Camera-type eye (tissue), 1 donor: ENCODE measurements around the gene GAGE12D. TPM values are rescaled to one million over a fixed set of nuclear protein-coding genes. Genes with fewer than 3 reads are reported as not detected.

Experiments used
- total RNA-seq: library from RNA; depleted of rRNA; stranded (reverse); fragments of >200 nt; gene quantifications from one replicate; pipeline ENCODE4 v1.2.3, GENCODE V29; 2014

Gene GAGE12D, protein sequence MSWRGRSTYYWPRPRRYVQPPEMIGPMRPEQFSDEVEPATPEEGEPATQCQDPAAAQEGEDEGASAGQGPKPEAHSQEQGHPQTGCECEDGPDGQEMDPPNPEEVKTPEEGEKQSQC
- not detected for total RNA-seq

DNA sequence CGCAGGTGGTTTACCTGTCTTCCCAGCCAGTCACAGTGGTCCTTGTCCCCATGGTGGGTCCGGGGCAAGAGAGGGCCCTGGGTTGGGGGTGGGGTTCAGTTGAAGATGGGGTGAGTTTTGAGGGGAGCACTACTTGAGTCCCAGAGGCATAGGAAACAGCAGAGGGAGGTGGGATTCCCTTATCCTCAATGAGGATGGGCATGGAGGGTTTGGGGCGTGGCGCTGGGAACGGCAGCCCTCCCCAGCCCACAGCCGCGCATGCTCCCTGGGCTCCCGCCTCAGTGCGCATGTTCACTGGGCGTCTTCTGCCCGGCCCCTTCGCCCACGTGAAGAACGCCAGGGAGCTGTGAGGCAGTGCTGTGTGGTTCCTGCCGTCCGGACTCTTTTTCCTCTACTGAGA, at the start of gene GAGE12D:
Gene GAGE12D, plus strand, starts transcription at position 301 of the 400 bp plus-strand sequence. CDS start 1,155 bp downstream, outside the sequence.

DNA sequence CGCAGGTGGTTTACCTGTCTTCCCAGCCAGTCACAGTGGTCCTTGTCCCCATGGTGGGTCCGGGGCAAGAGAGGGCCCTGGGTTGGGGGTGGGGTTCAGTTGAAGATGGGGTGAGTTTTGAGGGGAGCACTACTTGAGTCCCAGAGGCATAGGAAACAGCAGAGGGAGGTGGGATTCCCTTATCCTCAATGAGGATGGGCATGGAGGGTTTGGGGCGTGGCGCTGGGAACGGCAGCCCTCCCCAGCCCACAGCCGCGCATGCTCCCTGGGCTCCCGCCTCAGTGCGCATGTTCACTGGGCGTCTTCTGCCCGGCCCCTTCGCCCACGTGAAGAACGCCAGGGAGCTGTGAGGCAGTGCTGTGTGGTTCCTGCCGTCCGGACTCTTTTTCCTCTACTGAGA, 9.7 kb upstream of the GAGE12D start, which contains the start of gene GAGE12C:
Gene GAGE12C, plus strand, starts transcription at position 301 of the 400 bp plus-strand sequence. CDS start 1,155 bp downstream, outside the sequence.

DNA sequence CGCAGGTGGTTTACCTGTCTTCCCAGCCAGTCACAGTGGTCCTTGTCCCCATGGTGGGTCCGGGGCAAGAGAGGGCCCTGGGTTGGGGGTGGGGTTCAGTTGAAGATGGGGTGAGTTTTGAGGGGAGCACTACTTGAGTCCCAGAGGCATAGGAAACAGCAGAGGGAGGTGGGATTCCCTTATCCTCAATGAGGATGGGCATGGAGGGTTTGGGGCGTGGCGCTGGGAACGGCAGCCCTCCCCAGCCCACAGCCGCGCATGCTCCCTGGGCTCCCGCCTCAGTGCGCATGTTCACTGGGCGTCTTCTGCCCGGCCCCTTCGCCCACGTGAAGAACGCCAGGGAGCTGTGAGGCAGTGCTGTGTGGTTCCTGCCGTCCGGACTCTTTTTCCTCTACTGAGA, 9.5 kb downstream of the GAGE12D start, which contains the start of gene GAGE12E:
Gene GAGE12E, plus strand, starts transcription at position 301 of the 400 bp plus-strand sequence. CDS start 1,155 bp downstream, outside the sequence.

DNA sequence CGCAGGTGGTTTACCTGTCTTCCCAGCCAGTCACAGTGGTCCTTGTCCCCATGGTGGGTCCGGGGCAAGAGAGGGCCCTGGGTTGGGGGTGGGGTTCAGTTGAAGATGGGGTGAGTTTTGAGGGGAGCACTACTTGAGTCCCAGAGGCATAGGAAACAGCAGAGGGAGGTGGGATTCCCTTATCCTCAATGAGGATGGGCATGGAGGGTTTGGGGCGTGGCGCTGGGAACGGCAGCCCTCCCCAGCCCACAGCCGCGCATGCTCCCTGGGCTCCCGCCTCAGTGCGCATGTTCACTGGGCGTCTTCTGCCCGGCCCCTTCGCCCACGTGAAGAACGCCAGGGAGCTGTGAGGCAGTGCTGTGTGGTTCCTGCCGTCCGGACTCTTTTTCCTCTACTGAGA, 19.0 kb downstream of the GAGE12D start, which contains the start of gene GAGE12F:
Gene GAGE12F, plus strand, starts transcription at position 301 of the 400 bp plus-strand sequence. CDS start 1,155 bp downstream, outside the sequence.

DNA sequence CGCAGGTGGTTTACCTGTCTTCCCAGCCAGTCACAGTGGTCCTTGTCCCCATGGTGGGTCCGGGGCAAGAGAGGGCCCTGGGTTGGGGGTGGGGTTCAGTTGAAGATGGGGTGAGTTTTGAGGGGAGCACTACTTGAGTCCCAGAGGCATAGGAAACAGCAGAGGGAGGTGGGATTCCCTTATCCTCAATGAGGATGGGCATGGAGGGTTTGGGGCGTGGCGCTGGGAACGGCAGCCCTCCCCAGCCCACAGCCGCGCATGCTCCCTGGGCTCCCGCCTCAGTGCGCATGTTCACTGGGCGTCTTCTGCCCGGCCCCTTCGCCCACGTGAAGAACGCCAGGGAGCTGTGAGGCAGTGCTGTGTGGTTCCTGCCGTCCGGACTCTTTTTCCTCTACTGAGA, 28.6 kb downstream of the GAGE12D start, which contains the start of gene GAGE12G:
Gene GAGE12G, plus strand, starts transcription at position 301 of the 400 bp plus-strand sequence. CDS start 1,155 bp downstream, outside the sequence.

DNA sequence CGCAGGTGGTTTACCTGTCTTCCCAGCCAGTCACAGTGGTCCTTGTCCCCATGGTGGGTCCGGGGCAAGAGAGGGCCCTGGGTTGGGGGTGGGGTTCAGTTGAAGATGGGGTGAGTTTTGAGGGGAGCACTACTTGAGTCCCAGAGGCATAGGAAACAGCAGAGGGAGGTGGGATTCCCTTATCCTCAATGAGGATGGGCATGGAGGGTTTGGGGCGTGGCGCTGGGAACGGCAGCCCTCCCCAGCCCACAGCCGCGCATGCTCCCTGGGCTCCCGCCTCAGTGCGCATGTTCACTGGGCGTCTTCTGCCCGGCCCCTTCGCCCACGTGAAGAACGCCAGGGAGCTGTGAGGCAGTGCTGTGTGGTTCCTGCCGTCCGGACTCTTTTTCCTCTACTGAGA, 38.1 kb downstream of the GAGE12D start, which contains the start of gene GAGE12H:
Gene GAGE12H, plus strand, starts transcription at position 301 of the 400 bp plus-strand sequence. CDS start 1,155 bp downstream, outside the sequence.

DNA sequence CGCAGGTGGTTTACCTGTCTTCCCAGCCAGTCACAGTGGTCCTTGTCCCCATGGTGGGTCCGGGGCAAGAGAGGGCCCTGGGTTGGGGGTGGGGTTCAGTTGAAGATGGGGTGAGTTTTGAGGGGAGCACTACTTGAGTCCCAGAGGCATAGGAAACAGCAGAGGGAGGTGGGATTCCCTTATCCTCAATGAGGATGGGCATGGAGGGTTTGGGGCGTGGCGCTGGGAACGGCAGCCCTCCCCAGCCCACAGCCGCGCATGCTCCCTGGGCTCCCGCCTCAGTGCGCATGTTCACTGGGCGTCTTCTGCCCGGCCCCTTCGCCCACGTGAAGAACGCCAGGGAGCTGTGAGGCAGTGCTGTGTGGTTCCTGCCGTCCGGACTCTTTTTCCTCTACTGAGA, 47.7 kb downstream of the GAGE12D start, which contains the start of gene GAGE2A:
Gene GAGE2A, plus strand, starts transcription at position 301 of the 400 bp plus-strand sequence. CDS start 1,155 bp downstream, outside the sequence.

Other genes with a start within 250 kb of the GAGE12D start
- gene GAGE10, start 238.1 kb upstream of the GAGE12D start, total RNA-seq, result not detected
- gene GAGE12J, start 219.7 kb upstream of the GAGE12D start, total RNA-seq, result not detected
- not detected for gene GAGE13, start 210.2 kb upstream of the GAGE12D start, total RNA-seq
- gene GAGE12C, start 9.6 kb upstream of the GAGE12D start, total RNA-seq, result not detected
- not detected for gene GAGE12E, start 9.6 kb downstream of the GAGE12D start, total RNA-seq
- not detected for gene GAGE12F, start 19.1 kb downstream of the GAGE12D start, total RNA-seq
- gene GAGE12G, start 28.7 kb downstream of the GAGE12D start, total RNA-seq, result not detected
- not detected for gene GAGE12H, start 38.2 kb downstream of the GAGE12D start, total RNA-seq
- not detected for gene GAGE2A, start 47.8 kb downstream of the GAGE12D start, total RNA-seq
- not detected for gene GAGE1, start 57.3 kb downstream of the GAGE12D start, total RNA-seq
- not detected for gene PAGE1, start 154.3 kb downstream of the GAGE12D start, total RNA-seq